Occipital lobe (tissue), 2 donors: Measurements from ENCODE around the gene ID1. TPM values are rescaled to one million over a fixed set of nuclear protein-coding genes. Genes with fewer than 3 reads are reported as not detected.
A peak's percentile ranks its signal among the peaks of the same experiment; 100 is the strongest.
"Not testable (repeated sequence)": the region's sequence is repeated elsewhere in the genome, so short reads cannot be mapped to it uniquely, and the experiment has no call there.

ENCODE experiments used
- DNase-seq: peaks from one replicate; lab custom pipeline; 2025; lab: John Stamatoyannopoulos, UW
- total RNA-seq: library from RNA; depleted of rRNA; stranded (reverse); fragments of >200 nt; gene quantifications from one replicate; pipeline ENCODE4 v1.2.3, GENCODE V29; 2014

The ID1 gene
- total RNA-seq, 1 donor from 2014 or later: 66.9 TPM

GRCh38 chr20:31602431-31602778 is 2.7 kb upstream of the ID1 start:
- DNase-seq: no peak

- no peak for DNase-seq
These were observed 2.2 kb upstream of the ID1 start for GRCh38 chr20:31602779-31603441.

- DNase-seq: peak; percentile 86
These were observed 1.1 kb upstream of the ID1 start for GRCh38 chr20:31603822-31604566.

- DNase-seq: no peak
These were observed 490 bp upstream of the ID1 start for GRCh38 chr20:31604567-31605030.

GRCh38 chr20:31605902-31606803 is 1.1 kb downstream of the ID1 start:
- no peak for DNase-seq

GRCh38 chr20:31606804-31607639 is 1.9 kb downstream of the ID1 start:
- DNase-seq: no peak

GRCh38 chr20:31607640-31608250 is 2.7 kb downstream of the ID1 start:
- DNase-seq: no peak

- DNase-seq: peak; percentile 20
These were observed 3.3 kb downstream of the ID1 start for GRCh38 chr20:31608251-31608945.

- DNase-seq: not testable (repeated sequence)
These were observed 7.2 kb downstream of the ID1 start for GRCh38 chr20:31612271-31612640.

GRCh38 chr20:31615416-31615815 is 10.3 kb downstream of the ID1 start:
- DNase-seq: no peak

GRCh38 chr20:31617432-31618104 is 12.5 kb downstream of the ID1 start:
- DNase-seq: no peak

GRCh38 chr20:31620246-31620645 is 15.2 kb downstream of the ID1 start:
- DNase-seq: no peak

GRCh38 chr20:31623123-31623505 is 18.0 kb downstream of the ID1 start:
- not testable (repeated sequence) for DNase-seq

GRCh38 chr20:31626534-31626933 is 21.4 kb downstream of the ID1 start:
- not testable (repeated sequence) for DNase-seq

GRCh38 chr20:31628057-31628456 is 23.0 kb downstream of the ID1 start:
- not testable (repeated sequence) for DNase-seq

GRCh38 chr20:31630187-31630790 is 25.2 kb downstream of the ID1 start:
- no peak for DNase-seq

- no peak for DNase-seq
These were observed 27.7 kb downstream of the ID1 start for GRCh38 chr20:31632548-31633338.

GRCh38 chr20:31633339-31633914 is 28.3 kb downstream of the ID1 start:
- DNase-seq: no peak
